Spleen (tissue), 7 donors: ENCODE measurements around the gene MVK.

Experiments
- CTCF ChIP-seq, 11 experiments: fragments of 200-600 bp in 7 of 11; fragments of 450-650 bp in 4 of 11; sonication (generic) in 4 of 11; IDR thresholded peaks in 8 of 11; conservative IDR thresholded peaks in 3 of 11; 1 replicate in 7 of 11; 2 replicates in 4 of 11; pipeline versions ENCODE4 v1.4.0 to v1.8.0; 2016 to 2021; ENCODE audit warnings: antibody characterized with exemption in 11 of 11, inconsistent platforms in 4 of 11, mild to moderate bottlenecking in 1 of 11
- POLR2AphosphoS5 ChIP-seq, 3 donors: sonication (generic); formaldehyde crosslinking; IDR thresholded peaks; one replicate each; pipeline ENCODE4 v1.5.1; 2017; ENCODE audit warnings: antibody characterized with exemption in 3 of 3
- donor health status: DM: no; HTN: no; CAD: no; lungs with moderate emphysema.
- donor health status: DM: no; HTN: no; CAD: no.
- donor health status: DM: no; HTN: no; CAD: no.

GRCh38 chr12:109632342-109632741 is 58.7 kb downstream of the MVK start:
- no peak for TF ChIP-seq CTCF (IDR thresholded peaks at IDR 0.05 in 8 of 11, conservative IDR thresholded peaks at IDR 0.05 in 3 of 11)
- TF ChIP-seq POLR2AphosphoS5 (IDR thresholded peaks at IDR 0.05) = no peak
